ENCODE results near the gene RBBP4. TPM values are rescaled to one million over a fixed set of nuclear protein-coding genes. Genes with fewer than 3 reads are reported as not detected.
"Not testable (repeated sequence)": the region's sequence is repeated elsewhere in the genome, so short reads cannot be mapped to it uniquely, and the experiment has no call there.

Gene RBBP4
- polyA plus RNA-seq, 4 donors, result 292 to 355 (median 335) TPM

GRCh38 chr1:32685498-32685897 is 34.5 kb downstream of the RBBP4 start:
- DNase-seq (ENCODE audit: low read depth in 4 of 4, low spot score in 3 of 4), result no peak

GRCh38 chr1:32686387-32686786 is 35.4 kb downstream of the RBBP4 start:
- no peak for DNase-seq (ENCODE audit: low read depth in 4 of 4, low spot score in 3 of 4)

- no peak for DNase-seq (ENCODE audit: low read depth in 4 of 4, low spot score in 3 of 4)
These were observed 42.6 kb downstream of the RBBP4 start for GRCh38 chr1:32693455-32694174.

GRCh38 chr1:32695098-32695904 is 44.3 kb downstream of the RBBP4 start:
- no peak for DNase-seq (ENCODE audit: low read depth in 4 of 4, low spot score in 3 of 4)

- DNase-seq (ENCODE audit: low read depth in 4 of 4, low spot score in 3 of 4), result no peak
These were observed 45.0 kb downstream of the RBBP4 start for GRCh38 chr1:32696041-32696440.

GRCh38 chr1:32696996-32697395 is 46.0 kb downstream of the RBBP4 start:
- DNase-seq (ENCODE audit: low read depth in 4 of 4, low spot score in 3 of 4), result not testable (repeated sequence)

- no peak for DNase-seq (ENCODE audit: low read depth in 4 of 4, low spot score in 3 of 4)
These were observed 50.5 kb downstream of the RBBP4 start for GRCh38 chr1:32701421-32701911.

- DNase-seq (ENCODE audit: low read depth in 4 of 4, low spot score in 3 of 4), result no peak
These were observed 51.1 kb downstream of the RBBP4 start for GRCh38 chr1:32701951-32702598.

- no peak for DNase-seq (ENCODE audit: low read depth in 4 of 4, low spot score in 3 of 4)
These were observed 51.8 kb downstream of the RBBP4 start, which contains the start of gene SYNC for GRCh38 chr1:32702599-32703478. Gene SYNC, minus strand, starts transcription at chr1:32702770. Its CDS starts 110 bp downstream, at chr1:32702660.

GRCh38 chr1:32703479-32704291 is 52.7 kb downstream of the RBBP4 start:
- no peak for DNase-seq (ENCODE audit: low read depth in 4 of 4, low spot score in 3 of 4)

- DNase-seq (ENCODE audit: low read depth in 4 of 4, low spot score in 3 of 4), result no peak
These were observed 54.5 kb downstream of the RBBP4 start for GRCh38 chr1:32705516-32705915.

- DNase-seq (ENCODE audit: low read depth in 4 of 4, low spot score in 3 of 4), result no peak
These were observed 55.5 kb downstream of the RBBP4 start for GRCh38 chr1:32706491-32706890.

GRCh38 chr1:32709075-32709474 is 58.1 kb downstream of the RBBP4 start:
- no peak for DNase-seq (ENCODE audit: low read depth in 4 of 4, low spot score in 3 of 4)

GRCh38 chr1:32709476-32709875 is 58.5 kb downstream of the RBBP4 start:
- DNase-seq (ENCODE audit: low read depth in 4 of 4, low spot score in 3 of 4), result no peak

GRCh38 chr1:32711221-32711620 is 60.2 kb downstream of the RBBP4 start:
- not testable (repeated sequence) for DNase-seq (ENCODE audit: low read depth in 4 of 4, low spot score in 3 of 4)

- DNase-seq (ENCODE audit: low read depth in 4 of 4, low spot score in 3 of 4), result no peak
These were observed 62.1 kb downstream of the RBBP4 start for GRCh38 chr1:32713081-32713480.

GRCh38 chr1:32714277-32714676 is 63.3 kb downstream of the RBBP4 start:
- DNase-seq (ENCODE audit: low read depth in 4 of 4, low spot score in 3 of 4), result no peak

- no peak for DNase-seq (ENCODE audit: low read depth in 4 of 4, low spot score in 3 of 4)
These were observed 64.9 kb downstream of the RBBP4 start for GRCh38 chr1:32715901-32716311.
